Activated CD4-positive, alpha-beta memory T cell treated with anti-CD3 and anti-CD28 coated beads, Interleukin-2, amount 10 ng/mL, durations not matched to agents 7 days and 5 days (primary cell): ENCODE measurements around the gene ANKRD6. TPM values are rescaled to one million over a fixed set of nuclear protein-coding genes. Genes with fewer than 3 reads are reported as not detected.

Experiments used
- CTCF ChIA-PET: fragments of 350-600 bp; sonication (Branson Sonifier 250); formaldehyde crosslinking; loops from one replicate; lab custom pipeline; 2021; ENCODE audit warnings: antibody characterized with exemption, inconsistent platforms; lab: Charles Lee
- POLR2A ChIA-PET: fragments of 350-600 bp; sonication (Branson Sonifier 250); formaldehyde crosslinking; loops from one replicate; lab custom pipeline; 2021; ENCODE audit warnings: antibody characterized with exemption; lab: Charles Lee
- DNase-seq: peaks from one replicate; pipeline ENCODE4 v3.0.0-alpha.2; 2020
- H3K27ac Mint-ChIP-seq: one replicate; pipeline ENCODE4 v1.8.0; 2021; ENCODE audit warnings: mild to moderate bottlenecking, mixed read lengths
- H3K27me3 Mint-ChIP-seq: one replicate; pipeline ENCODE4 v1.8.0; 2021; ENCODE audit warnings: mixed read lengths
- H3K36me3 Mint-ChIP-seq: one replicate; pipeline ENCODE4 v1.8.0; 2021; ENCODE audit warnings: low read depth, mixed read lengths
- H3K4me1 Mint-ChIP-seq: one replicate; pipeline ENCODE4 v1.8.0; 2021; ENCODE audit warnings: mixed read lengths
- H3K4me3 Mint-ChIP-seq: one replicate; pipeline ENCODE4 v1.8.0; 2021; ENCODE audit warnings: mild to moderate bottlenecking, mixed read lengths
- H3K9me3 Mint-ChIP-seq: one replicate; pipeline ENCODE4 v1.8.0; 2021; ENCODE audit warnings: mixed read lengths
- total RNA-seq, 2 experiments: library from RNA; stranded (reverse); gene quantifications; one replicate each; pipeline ENCODE4 v1.2.3, GENCODE V29; 2021

Gene ANKRD6
- total RNA-seq, 2 experiments from 2014 or later = 4.2 to 4.8 TPM

DNA sequence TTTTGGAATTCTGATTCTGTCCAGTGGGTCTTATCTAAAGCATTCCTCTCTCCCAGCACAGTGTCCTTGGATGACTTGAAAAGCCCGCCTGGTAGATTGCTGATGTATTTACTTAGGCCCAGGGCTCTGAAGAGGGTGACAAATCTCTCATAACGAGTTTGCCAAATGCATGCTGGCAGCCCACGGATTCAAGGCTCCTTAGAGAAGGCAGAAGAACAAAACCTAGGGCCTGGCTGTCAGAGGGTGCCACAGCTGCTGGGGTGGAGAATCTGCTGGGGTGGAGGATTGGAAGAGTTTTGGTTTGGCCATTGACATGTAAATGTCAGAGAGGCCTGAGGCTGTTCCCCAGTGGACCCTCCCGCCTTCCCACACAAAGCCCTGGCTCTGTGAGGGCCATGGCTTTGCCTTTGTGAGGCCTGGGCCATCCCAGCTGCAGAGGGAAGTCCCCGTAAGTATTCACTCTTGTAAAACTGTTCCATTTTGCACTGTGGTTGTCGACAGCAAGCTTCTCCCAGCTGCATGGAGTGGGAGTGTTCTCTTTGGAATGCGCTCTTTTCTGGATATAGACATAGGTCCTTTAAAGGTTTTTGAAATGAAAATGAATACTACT, 50.3 kb downstream of the ANKRD6 start:
- Mint-ChIP-seq H3K4me3 (no peak overlapping the region), H3K27ac (no peak overlapping the region), H3K36me3 (no peaks in the 10 kb centered on the region), H3K4me1 (no peaks in the 10 kb centered on the region), H3K9me3 (no peaks in the 10 kb centered on the region), H3K27me3 (peaks cover 4% of the 10 kb centered on the region)
- POLR2A ChIA-PET = no interaction called here
- no peak for DNase-seq
- CTCF ChIA-PET = interaction anchor here (0.6 kb wide), 1 partner anchor 17 kb away, joined by 4 read pairs; no protein-coding TSS in a partner anchor

DNA sequence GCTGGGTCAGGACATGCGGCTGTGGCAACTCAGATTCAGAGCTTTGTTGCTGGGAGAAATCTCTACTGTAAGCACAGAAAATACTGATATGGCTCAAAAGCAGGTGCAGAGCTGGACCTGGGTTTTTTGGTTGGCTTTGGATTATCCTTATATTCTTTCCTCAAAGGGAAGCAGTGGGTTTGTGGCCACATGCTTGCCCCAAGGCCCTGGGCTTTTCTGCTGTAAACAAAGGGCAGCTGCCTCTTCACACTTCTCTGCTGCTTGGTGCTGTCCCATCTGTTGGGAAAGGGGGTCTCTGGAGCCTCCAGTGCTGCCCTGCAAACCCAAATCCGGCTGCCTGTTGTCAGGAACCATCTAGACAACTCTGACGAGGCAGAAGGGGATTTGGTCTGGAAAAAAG, 52.4 kb downstream of the ANKRD6 start:
- Mint-ChIP-seq H3K9me3 (no peaks in the 10 kb centered on the region), H3K4me1 (no peaks in the 10 kb centered on the region), H3K4me3 (no peak overlapping the region), H3K27ac (no peak overlapping the region), H3K27me3 (peaks cover 4% of the 10 kb centered on the region), H3K36me3 (no peaks in the 10 kb centered on the region)
- ChIA-PET POLR2A (no interaction called here), CTCF (no interaction called here)
- DNase-seq = no peak

DNA sequence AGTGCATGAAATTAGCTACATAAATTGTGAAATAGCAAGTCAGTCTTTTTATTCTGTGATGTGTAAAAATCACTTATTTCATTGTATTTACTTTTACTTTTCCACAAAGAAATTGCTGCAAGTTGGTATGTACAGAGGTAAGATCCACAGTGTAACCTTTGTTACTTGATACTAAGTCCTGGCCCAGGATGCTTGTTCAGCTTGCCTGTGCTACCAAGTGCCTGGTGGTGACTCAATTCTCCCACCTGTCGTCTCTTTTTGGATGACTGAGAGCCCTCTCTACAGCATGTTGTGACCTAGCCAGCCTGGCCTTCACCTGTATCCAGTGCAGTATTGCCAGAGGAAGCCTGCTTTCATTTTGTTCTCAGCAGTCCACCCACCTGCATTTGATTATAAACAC, 54.9 kb downstream of the ANKRD6 start:
- POLR2A ChIA-PET = no interaction called here
- CTCF ChIA-PET = no interaction called here
- H3K27ac Mint-ChIP-seq = no peak overlapping the region
- no peak overlapping the region for H3K4me3 Mint-ChIP-seq
- H3K27me3 Mint-ChIP-seq = no peaks in the 10 kb centered on the region
- H3K36me3 Mint-ChIP-seq = no peaks in the 10 kb centered on the region
- no peak for DNase-seq
- H3K4me1 Mint-ChIP-seq = no peaks in the 10 kb centered on the region
- H3K9me3 Mint-ChIP-seq = no peaks in the 10 kb centered on the region

DNA sequence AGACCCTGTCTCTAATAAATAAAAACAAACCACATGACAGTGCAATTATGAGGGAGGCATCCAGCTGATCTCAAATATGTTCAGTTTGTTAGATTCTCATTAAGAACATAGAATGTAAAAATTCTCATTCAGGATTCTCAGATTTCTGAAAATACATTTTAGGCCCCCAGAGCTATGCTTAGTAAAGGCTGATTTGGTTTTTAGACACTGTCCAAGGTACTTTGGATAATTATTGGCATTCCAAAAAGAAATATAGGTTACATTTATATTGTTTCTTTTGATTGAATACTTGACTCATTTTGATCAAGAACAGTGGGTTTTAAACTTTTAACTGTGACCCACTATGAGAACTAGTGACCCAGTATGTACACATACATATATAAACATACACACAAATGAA, 55.5 kb downstream of the ANKRD6 start:
- H3K27ac Mint-ChIP-seq = no peak overlapping the region
- H3K4me3 Mint-ChIP-seq = no peak overlapping the region
- POLR2A ChIA-PET = no interaction called here
- CTCF ChIA-PET = no interaction called here
- H3K36me3 Mint-ChIP-seq = no peaks in the 10 kb centered on the region
- H3K4me1 Mint-ChIP-seq = no peaks in the 10 kb centered on the region
- no peak for DNase-seq
- no peaks in the 10 kb centered on the region for H3K27me3 Mint-ChIP-seq
- no peaks in the 10 kb centered on the region for H3K9me3 Mint-ChIP-seq

DNA sequence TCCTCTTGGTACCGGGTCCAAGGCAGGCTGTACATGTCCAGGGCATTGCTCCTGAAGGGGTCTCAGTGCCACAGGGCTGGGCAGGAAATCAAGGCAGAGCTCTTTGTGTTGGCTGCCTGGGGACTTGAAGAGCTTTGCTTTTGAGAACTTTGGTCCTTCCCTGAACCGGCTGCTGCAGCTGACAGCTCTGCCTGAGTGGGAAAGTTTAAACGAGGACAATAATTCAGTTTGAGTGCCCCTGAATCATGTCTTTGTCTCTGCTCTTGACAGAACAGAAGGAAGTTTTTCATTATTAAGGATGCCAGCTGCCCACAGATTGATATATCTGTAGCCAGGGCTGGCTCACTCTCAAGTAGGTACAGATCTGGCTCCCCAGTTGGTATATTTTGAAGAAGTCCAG, 56.1 kb downstream of the ANKRD6 start:
- no peak for DNase-seq
- no peak overlapping the region for H3K27ac Mint-ChIP-seq
- POLR2A ChIA-PET = no interaction called here

GRCh38 chr6:89492025-89492640, 59.2 kb downstream of the ANKRD6 start:
- ChIA-PET CTCF (interaction anchor here (1.0 kb wide), 1 partner anchor 58 kb away, joined by 3 read pairs; no protein-coding TSS in a partner anchor), POLR2A (interaction anchor here (0.9 kb wide), 1 partner anchor 81 kb away, joined by 3 read pairs; no protein-coding TSS in a partner anchor)
- Mint-ChIP-seq H3K9me3 (no peaks in the 10 kb centered on the region), H3K27me3 (peaks cover 2% of the 10 kb centered on the region), H3K36me3 (no peaks in the 10 kb centered on the region), H3K27ac (no peak overlapping the region), H3K4me3 (no peak overlapping the region), H3K4me1 (no peaks in the 10 kb centered on the region)
- DNase-seq = no peak

More for the DNA sequence above, 56.1 kb downstream of the ANKRD6 start:
- Mint-ChIP-seq H3K4me1 (no peaks in the 10 kb centered on the region), H3K27me3 (no peaks in the 10 kb centered on the region), H3K36me3 (no peaks in the 10 kb centered on the region), H3K4me3 (no peak overlapping the region), H3K9me3 (no peaks in the 10 kb centered on the region)
- CTCF ChIA-PET = interaction anchor here (0.6 kb wide), 1 partner anchor 266 kb away, joined by 3 read pairs; no protein-coding TSS in a partner anchor

- CTCF ChIA-PET = no interaction called here
- H3K9me3 Mint-ChIP-seq = no peaks in the 10 kb centered on the region
- peaks cover 2% of the 10 kb centered on the region for H3K27me3 Mint-ChIP-seq
- H3K36me3 Mint-ChIP-seq = no peaks in the 10 kb centered on the region
- H3K4me3 Mint-ChIP-seq = no peak overlapping the region
- no peak for DNase-seq
- H3K27ac Mint-ChIP-seq = no peak overlapping the region
- POLR2A ChIA-PET = no interaction called here
- H3K4me1 Mint-ChIP-seq = no peaks in the 10 kb centered on the region
Measured at GRCh38 chr6:89494131-89494793, 61.3 kb downstream of the ANKRD6 start.

- DNase-seq = no peak
- no peaks in the 10 kb centered on the region for H3K36me3 Mint-ChIP-seq
- H3K27me3 Mint-ChIP-seq = peaks cover 2% of the 10 kb centered on the region
- H3K4me3 Mint-ChIP-seq = no peak overlapping the region
- no peaks in the 10 kb centered on the region for H3K9me3 Mint-ChIP-seq
- ChIA-PET CTCF (interaction anchor here (1.0 kb wide), 1 partner anchor 115 kb away, joined by 4 read pairs; no protein-coding TSS in a partner anchor), POLR2A (no interaction called here)
- no peak overlapping the region for H3K27ac Mint-ChIP-seq
- H3K4me1 Mint-ChIP-seq = no peaks in the 10 kb centered on the region
Measured at GRCh38 chr6:89495961-89496535, 63.1 kb downstream of the ANKRD6 start.

DNA sequence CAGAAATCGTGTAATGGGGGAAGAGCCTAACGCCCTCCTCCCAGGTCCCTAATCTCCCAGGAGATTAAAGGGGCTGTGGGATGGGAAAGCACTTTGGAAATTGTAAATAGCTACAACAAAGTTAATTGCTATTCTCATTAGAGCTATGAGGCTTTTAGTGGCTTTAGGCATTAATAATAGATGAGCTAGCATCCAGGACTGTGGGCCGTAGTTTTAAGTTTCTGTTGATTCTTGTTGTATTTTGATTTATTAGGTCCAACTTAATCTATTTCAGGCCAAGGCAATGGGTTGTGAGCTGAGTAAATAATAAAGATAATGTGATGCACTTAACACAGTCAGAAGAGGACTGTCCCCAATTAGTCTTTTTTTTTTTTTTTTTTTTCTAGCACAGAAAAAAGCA, 67.7 kb downstream of the ANKRD6 start:
- Mint-ChIP-seq H3K36me3 (no peaks in the 10 kb centered on the region), H3K27me3 (peaks cover 2% of the 10 kb centered on the region), H3K27ac (no peak overlapping the region), H3K4me1 (no peaks in the 10 kb centered on the region), H3K4me3 (no peak overlapping the region), H3K9me3 (no peaks in the 10 kb centered on the region)
- ChIA-PET POLR2A (no interaction called here), CTCF (interaction anchor here (0.7 kb wide), 2 partner anchors 17 to 247 kb away, joined by 3 to 4 read pairs; no protein-coding TSS in a partner anchor)
- DNase-seq = no peak

GRCh38 chr6:89501222-89501621, 68.3 kb downstream of the ANKRD6 start:
- H3K9me3 Mint-ChIP-seq = no peaks in the 10 kb centered on the region
- ChIA-PET CTCF (no interaction called here), POLR2A (no interaction called here)
- no peak for DNase-seq
- no peaks in the 10 kb centered on the region for H3K27me3 Mint-ChIP-seq
- H3K4me3 Mint-ChIP-seq = no peak overlapping the region
- H3K36me3 Mint-ChIP-seq = no peaks in the 10 kb centered on the region
- H3K4me1 Mint-ChIP-seq = no peaks in the 10 kb centered on the region
- H3K27ac Mint-ChIP-seq = no peak overlapping the region

GRCh38 chr6:89501753-89502152, 68.8 kb downstream of the ANKRD6 start:
- Mint-ChIP-seq H3K9me3 (no peaks in the 10 kb centered on the region), H3K4me1 (no peaks in the 10 kb centered on the region), H3K27me3 (no peaks in the 10 kb centered on the region), H3K36me3 (no peaks in the 10 kb centered on the region), H3K27ac (no peak overlapping the region), H3K4me3 (no peak overlapping the region)
- POLR2A ChIA-PET = no interaction called here
- DNase-seq = no peak
- CTCF ChIA-PET = no interaction called here

- no peak for DNase-seq
- POLR2A ChIA-PET = no interaction called here
Measured at GRCh38 chr6:89503641-89504040, 70.7 kb downstream of the ANKRD6 start.

GRCh38 chr6:89505847-89506246, 72.9 kb downstream of the ANKRD6 start:
- H3K27ac Mint-ChIP-seq = no peak overlapping the region
- H3K36me3 Mint-ChIP-seq = no peaks in the 10 kb centered on the region
- CTCF ChIA-PET = no interaction called here
- no peak for DNase-seq
- no peaks in the 10 kb centered on the region for H3K27me3 Mint-ChIP-seq
- no peak overlapping the region for H3K4me3 Mint-ChIP-seq
- POLR2A ChIA-PET = no interaction called here
- H3K4me1 Mint-ChIP-seq = no peaks in the 10 kb centered on the region
- no peaks in the 10 kb centered on the region for H3K9me3 Mint-ChIP-seq

More at GRCh38 chr6:89503641-89504040, 70.7 kb downstream of the ANKRD6 start:
- CTCF ChIA-PET = no interaction called here
- H3K9me3 Mint-ChIP-seq = no peaks in the 10 kb centered on the region
- no peak overlapping the region for H3K4me3 Mint-ChIP-seq
- no peaks in the 10 kb centered on the region for H3K36me3 Mint-ChIP-seq
- no peak overlapping the region for H3K27ac Mint-ChIP-seq
- H3K4me1 Mint-ChIP-seq = no peaks in the 10 kb centered on the region
- H3K27me3 Mint-ChIP-seq = no peaks in the 10 kb centered on the region
